AG04449 (cell line): ENCODE measurements around the gene MGME1.

Experiments used
- CTCF ChIA-PET: fragments of 350-600 bp; formaldehyde crosslinking; extraction: SDS; loops from one replicate; lab custom pipeline; 2021; ENCODE audit warnings: antibody characterized with exemption; lab: Yijun Ruan, JAX
- POLR2A ChIA-PET: fragments of 400-600, 350-600 bp; formaldehyde crosslinking; extraction: SDS; loops from one replicate; lab custom pipeline; 2020; ENCODE audit warnings: antibody characterized with exemption, inconsistent platforms; lab: Yijun Ruan, JAX
- DNase-seq: peaks from one replicate; pipeline ENCODE4 v3.0.0-alpha.2; 2010; ENCODE audit warnings: low read depth, low spot score
- H3K4me3 ChIP-seq: 2 replicates; pipeline ENCODE4 v1.5.1; 2011; ENCODE audit warnings: low read depth, mild to moderate bottlenecking, control low read depth, low read length
- CTCF ChIP-seq: IDR thresholded peaks from one replicate; pipeline ENCODE4 v1.5.1; 2011; ENCODE audit warnings: mild to moderate bottlenecking, moderate library complexity, low read length, control low read depth, inconsistent platforms; ENCODE audit not compliant: insufficient read depth; ENCODE audit errors: missing control alignments

Gene MGME1

GRCh38 chr20:17938871-17939619 is 29.8 kb upstream of the MGME1 start:
- POLR2A ChIA-PET = interaction anchor here (0.9 kb wide), 1 partner anchor 328 kb away, joined by 3 read pairs; no protein-coding TSS in a partner anchor
- DNase-seq = no peak
- CTCF ChIA-PET = interaction anchor here (0.6 to 6.5 kb wide), 47 partner anchors 9 to 1137 kb away, joined by 3 to 167 read pairs (median 4); partner anchors contain the start of genes BFSP1 and RRBP1
- peak; percentile 92 for TF ChIP-seq CTCF
- H3K4me3 ChIP-seq = no peak overlapping the region

- H3K4me3 ChIP-seq = no peak overlapping the region
- ChIA-PET POLR2A (no interaction called here), CTCF (interaction anchor here (0.7 to 6.5 kb wide), 32 partner anchors 13 to 1138 kb away, joined by 3 to 167 read pairs (median 5); partner anchors contain the start of genes BFSP1 and RRBP1)
- DNase-seq = no peak
- TF ChIP-seq CTCF = no peak
These were observed 29.1 kb upstream of the MGME1 start for GRCh38 chr20:17939622-17940223.

GRCh38 chr20:17940224-17940971 is 28.4 kb upstream of the MGME1 start:
- no peak for DNase-seq
- POLR2A ChIA-PET = no interaction called here
- no peak overlapping the region for H3K4me3 ChIP-seq
- CTCF ChIA-PET = interaction anchor here (0.7 to 6.5 kb wide), 10 partner anchors 12 to 440 kb away, joined by 3 to 167 read pairs (median 6); no protein-coding TSS in a partner anchor
- no peak for TF ChIP-seq CTCF

- DNase-seq = no peak
- ChIA-PET CTCF (interaction anchor here (1.0 to 6.5 kb wide), 4 partner anchors 11 to 265 kb away, joined by 7 to 167 read pairs (median 9); no protein-coding TSS in a partner anchor), POLR2A (no interaction called here)
- TF ChIP-seq CTCF = no peak
- H3K4me3 ChIP-seq = no peak overlapping the region
These were observed 27.6 kb upstream of the MGME1 start for GRCh38 chr20:17941087-17941825.

- ChIA-PET CTCF (interaction anchor here (1.0 to 1.9 kb wide), 2 partner anchors 14 to 17 kb away, joined by 7 to 8 read pairs; no protein-coding TSS in a partner anchor), POLR2A (no interaction called here)
- TF ChIP-seq CTCF = no peak
- no peak for DNase-seq
- no peak overlapping the region for H3K4me3 ChIP-seq
These were observed 27.0 kb upstream of the MGME1 start for GRCh38 chr20:17941826-17942196.
